ENCODE results near the gene DOK1. TPM values are rescaled to one million over a fixed set of nuclear protein-coding genes. Genes with fewer than 3 reads are reported as not detected.

The DOK1 gene
- total and polyA plus RNA-seq, 4 donors: 7.5 to 14.5 (median 12.6) TPM

DNA sequence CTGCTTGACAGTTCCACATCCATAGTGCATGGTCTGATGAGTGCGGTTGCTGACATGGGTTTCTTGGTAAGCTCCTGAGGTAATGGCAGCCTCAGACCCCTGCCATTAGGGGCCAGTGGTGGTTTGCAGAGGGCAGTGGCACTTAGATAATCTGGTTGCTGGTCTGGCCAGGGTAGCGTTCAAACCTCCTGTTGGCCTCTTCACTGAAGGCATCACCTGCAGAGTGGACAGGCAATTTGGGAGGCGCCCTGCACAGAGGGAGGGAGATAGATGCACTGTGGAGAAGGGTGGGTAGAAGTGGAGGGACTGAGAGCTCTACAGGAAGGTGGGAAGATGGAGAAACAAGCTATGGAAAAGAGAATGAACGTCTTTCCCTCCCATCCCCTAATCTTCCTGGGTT, 21.1 kb upstream of the DOK1 start:
- WGBS (ENCODE audit: insufficient coverage): 95% methylated on average over 2 of the region's 4 CpGs
- DNase-seq (ENCODE audit: low read depth in 4 of 6, low spot score in 6 of 6): no peak
- no peak overlapping the region for H3K4me3 ChIP-seq (ENCODE audit: low read depth, low read length)

DNA sequence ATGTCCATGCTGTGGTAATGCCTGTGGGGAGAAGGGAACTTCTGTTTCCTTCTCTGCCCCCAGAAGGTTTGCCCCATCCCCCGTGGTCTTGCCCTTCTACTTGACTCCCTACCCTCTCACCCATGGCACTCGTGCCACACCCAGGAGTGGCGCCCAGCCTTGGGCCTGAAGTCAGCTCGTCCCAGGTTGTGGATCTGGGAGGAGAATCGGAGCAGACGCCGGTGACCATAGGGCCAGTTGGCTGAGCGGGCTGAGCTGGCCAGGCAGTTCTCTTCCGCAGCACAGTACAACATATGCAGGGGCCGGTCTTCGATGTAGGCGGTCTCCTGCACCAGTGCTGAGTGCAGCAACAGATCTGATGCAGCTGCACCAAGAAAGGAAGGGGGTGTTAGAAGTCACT, 20.1 kb upstream of the DOK1 start:
- Histone ChIP-seq H3K4me1 (ENCODE audit: control insufficient read depth, insufficient read depth, low read length) (peaks cover 14% of the 10 kb centered on the region), H3K27me3 (ENCODE audit: control insufficient read depth, insufficient read depth, low read length) (no peaks in the 10 kb centered on the region), H3K4me3 (ENCODE audit: low read depth, low read length) (no peak overlapping the region), H3K27ac (ENCODE audit: low read depth, low read length) (no peak overlapping the region), H3K36me3 (ENCODE audit: control insufficient read depth, insufficient read depth, low read length) (peaks cover 49% of the 10 kb centered on the region), H3K9me3 (ENCODE audit: control insufficient read depth, insufficient read depth, low read length) (no peaks in the 10 kb centered on the region)
- 89% methylated on average over 9 of the region's 12 CpGs for WGBS (ENCODE audit: insufficient coverage)
- no peak for DNase-seq (ENCODE audit: low read depth in 4 of 6, low spot score in 6 of 6)

More for the DNA sequence above, 21.1 kb upstream of the DOK1 start:
- Histone ChIP-seq H3K4me1 (ENCODE audit: control insufficient read depth, insufficient read depth, low read length) (peaks cover 22% of the 10 kb centered on the region), H3K36me3 (ENCODE audit: control insufficient read depth, insufficient read depth, low read length) (peaks cover 51% of the 10 kb centered on the region), H3K9me3 (ENCODE audit: control insufficient read depth, insufficient read depth, low read length) (no peaks in the 10 kb centered on the region), H3K27ac (ENCODE audit: low read depth, low read length) (no peak overlapping the region), H3K27me3 (ENCODE audit: control insufficient read depth, insufficient read depth, low read length) (no peaks in the 10 kb centered on the region)

DNA sequence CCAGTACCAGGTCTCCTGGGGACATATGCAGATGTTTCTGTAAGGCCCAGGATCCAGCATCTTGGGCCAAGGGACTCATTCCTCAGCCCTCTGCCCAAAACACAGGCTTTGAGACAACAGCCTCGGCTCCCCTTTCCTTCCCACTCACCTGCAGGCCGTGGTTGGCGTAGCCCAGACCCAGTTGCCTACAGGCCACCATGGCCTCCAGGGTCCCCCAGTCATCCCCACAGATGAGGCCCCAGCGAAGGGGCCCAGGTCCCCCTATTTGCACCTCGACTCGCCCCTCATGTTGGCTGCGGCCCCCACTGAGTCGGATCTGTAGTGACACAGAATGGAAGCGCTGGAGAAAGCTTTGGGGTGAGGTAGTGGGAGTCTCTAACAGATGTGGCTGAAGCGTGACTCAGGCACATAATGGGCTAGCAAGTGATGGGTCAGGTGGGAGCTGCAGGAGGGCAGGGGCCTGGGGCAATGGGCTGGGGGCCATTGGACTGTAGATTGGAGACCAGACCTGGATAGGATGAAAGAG, 19.0 kb upstream of the DOK1 start:
- H3K4me3 ChIP-seq (ENCODE audit: low read depth, low read length): no peak overlapping the region
- H3K4me1 ChIP-seq (ENCODE audit: control insufficient read depth, insufficient read depth, low read length): peaks cover 13% of the 10 kb centered on the region
- H3K27ac ChIP-seq (ENCODE audit: low read depth, low read length): no peak overlapping the region
- no peaks in the 10 kb centered on the region for H3K27me3 ChIP-seq (ENCODE audit: control insufficient read depth, insufficient read depth, low read length)
- no peaks in the 10 kb centered on the region for H3K9me3 ChIP-seq (ENCODE audit: control insufficient read depth, insufficient read depth, low read length)
- peaks cover 52% of the 10 kb centered on the region for H3K36me3 ChIP-seq (ENCODE audit: control insufficient read depth, insufficient read depth, low read length)
- DNase-seq (ENCODE audit: low read depth in 4 of 6, low spot score in 6 of 6): no peak
- WGBS (ENCODE audit: insufficient coverage): 92% methylated on average over 10 of the region's 10 CpGs

DNA sequence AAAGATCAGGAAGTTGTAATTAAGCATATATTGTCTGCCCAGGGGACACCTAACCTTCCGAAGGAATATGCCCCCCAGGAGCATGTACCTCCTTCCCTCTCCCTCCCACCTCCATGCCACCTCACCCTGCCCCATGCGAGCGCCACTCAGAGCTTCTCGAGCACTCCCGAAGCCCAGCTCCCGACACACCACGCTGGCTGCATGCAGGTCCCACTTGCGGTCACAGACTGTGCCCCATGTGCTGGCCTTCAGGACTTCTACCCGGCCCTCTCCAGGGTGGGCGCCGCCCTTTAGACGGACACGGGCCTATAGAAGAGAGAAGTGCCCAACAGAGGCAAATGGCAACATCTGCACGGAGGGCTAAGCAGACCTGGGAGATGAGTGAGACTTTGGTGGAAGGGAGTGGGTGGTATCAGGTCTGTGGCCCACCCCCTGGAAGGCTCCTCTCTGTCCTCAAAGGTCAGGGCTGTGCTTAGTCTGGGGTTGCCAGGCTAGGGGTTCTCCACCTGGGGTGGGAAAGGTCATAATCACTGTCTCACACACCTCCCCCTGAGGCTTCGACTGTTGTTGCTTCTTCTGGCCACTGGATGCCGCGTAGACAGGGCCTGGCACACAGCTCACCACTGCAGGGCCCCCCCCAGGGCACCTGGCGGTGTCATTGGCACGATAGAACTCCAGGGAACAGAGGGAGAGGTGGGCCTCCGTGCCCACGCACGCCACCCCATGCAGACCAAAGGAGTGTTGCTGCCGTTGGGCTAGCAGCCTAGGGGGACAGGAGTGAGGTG, 18.2 kb upstream of the DOK1 start:
- H3K4me1 ChIP-seq (ENCODE audit: control insufficient read depth, insufficient read depth, low read length): peaks cover 4% of the 10 kb centered on the region
- no peak overlapping the region for H3K27ac ChIP-seq (ENCODE audit: low read depth, low read length)
- no peak overlapping the region for H3K4me3 ChIP-seq (ENCODE audit: low read depth, low read length)
- 90% methylated on average over 21 of the region's 23 CpGs for WGBS (ENCODE audit: insufficient coverage)
- H3K9me3 ChIP-seq (ENCODE audit: control insufficient read depth, insufficient read depth, low read length): no peaks in the 10 kb centered on the region
- DNase-seq (ENCODE audit: low read depth in 4 of 6, low spot score in 6 of 6): no peak
- H3K36me3 ChIP-seq (ENCODE audit: control insufficient read depth, insufficient read depth, low read length): peaks cover 51% of the 10 kb centered on the region
- H3K27me3 ChIP-seq (ENCODE audit: control insufficient read depth, insufficient read depth, low read length): no peaks in the 10 kb centered on the region

DNA sequence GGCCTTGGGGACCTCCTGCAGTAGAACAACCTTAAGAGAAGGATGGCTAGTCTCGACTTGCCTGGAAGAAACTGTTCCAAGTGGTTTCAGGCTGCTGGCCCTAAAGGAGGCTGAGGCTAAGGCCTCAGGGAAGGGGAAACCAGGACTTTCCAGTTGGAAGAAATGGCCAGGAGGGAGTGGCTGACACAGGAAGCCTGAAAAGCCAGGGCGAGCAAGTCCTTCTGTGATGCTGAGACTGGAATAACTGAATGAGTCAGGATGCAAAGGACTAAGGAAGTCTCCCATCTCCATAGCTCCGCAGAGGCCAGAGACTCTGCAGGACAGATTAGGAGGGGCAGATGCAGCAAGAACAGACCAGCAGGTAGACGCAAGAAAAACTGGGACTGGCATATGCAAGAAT, 17.4 kb upstream of the DOK1 start:
- 80% methylated on average over 4 of the region's 4 CpGs for WGBS (ENCODE audit: insufficient coverage)
- no peak overlapping the region for H3K4me3 ChIP-seq (ENCODE audit: low read depth, low read length)
- no peak overlapping the region for H3K27ac ChIP-seq (ENCODE audit: low read depth, low read length)
- H3K27me3 ChIP-seq (ENCODE audit: control insufficient read depth, insufficient read depth, low read length): no peaks in the 10 kb centered on the region
- no peak for DNase-seq (ENCODE audit: low read depth in 4 of 6, low spot score in 6 of 6)
- H3K4me1 ChIP-seq (ENCODE audit: control insufficient read depth, insufficient read depth, low read length): no peaks in the 10 kb centered on the region
- no peaks in the 10 kb centered on the region for H3K9me3 ChIP-seq (ENCODE audit: control insufficient read depth, insufficient read depth, low read length)
- peaks cover 47% of the 10 kb centered on the region for H3K36me3 ChIP-seq (ENCODE audit: control insufficient read depth, insufficient read depth, low read length)

DNA sequence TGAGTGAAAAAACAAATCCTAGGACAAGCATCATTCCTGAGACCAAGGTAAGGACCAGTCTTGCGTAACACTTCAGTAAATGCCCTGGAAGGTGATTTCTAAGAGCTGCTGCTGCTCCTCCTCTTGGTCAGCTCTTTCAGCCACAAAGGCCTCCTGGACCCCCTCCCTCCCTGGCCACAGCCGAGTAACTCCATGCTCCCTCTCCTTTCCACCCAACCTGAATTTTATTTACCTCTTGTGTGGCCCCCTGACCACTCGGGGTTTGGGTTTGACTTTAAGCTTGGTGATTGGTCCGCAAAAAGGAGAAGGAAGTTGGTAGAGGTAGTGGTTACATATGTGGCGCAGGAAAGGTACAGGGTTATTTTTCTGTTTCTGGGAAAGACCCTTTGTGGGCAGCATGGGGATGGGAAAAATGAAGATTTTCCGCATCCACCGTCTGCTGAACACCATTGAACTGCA, 15.6 kb upstream of the DOK1 start:
- 85% methylated on average over 6 of the region's 7 CpGs for WGBS (ENCODE audit: insufficient coverage)
- no peaks in the 10 kb centered on the region for H3K9me3 ChIP-seq (ENCODE audit: control insufficient read depth, insufficient read depth, low read length)
- H3K27me3 ChIP-seq (ENCODE audit: control insufficient read depth, insufficient read depth, low read length): no peaks in the 10 kb centered on the region
- no peak overlapping the region for H3K27ac ChIP-seq (ENCODE audit: low read depth, low read length)
- no peaks in the 10 kb centered on the region for H3K4me1 ChIP-seq (ENCODE audit: control insufficient read depth, insufficient read depth, low read length)
- no peak overlapping the region for H3K4me3 ChIP-seq (ENCODE audit: low read depth, low read length)
- H3K36me3 ChIP-seq (ENCODE audit: control insufficient read depth, insufficient read depth, low read length): peaks cover 31% of the 10 kb centered on the region
- no peak for DNase-seq (ENCODE audit: low read depth in 4 of 6, low spot score in 6 of 6)

DNA sequence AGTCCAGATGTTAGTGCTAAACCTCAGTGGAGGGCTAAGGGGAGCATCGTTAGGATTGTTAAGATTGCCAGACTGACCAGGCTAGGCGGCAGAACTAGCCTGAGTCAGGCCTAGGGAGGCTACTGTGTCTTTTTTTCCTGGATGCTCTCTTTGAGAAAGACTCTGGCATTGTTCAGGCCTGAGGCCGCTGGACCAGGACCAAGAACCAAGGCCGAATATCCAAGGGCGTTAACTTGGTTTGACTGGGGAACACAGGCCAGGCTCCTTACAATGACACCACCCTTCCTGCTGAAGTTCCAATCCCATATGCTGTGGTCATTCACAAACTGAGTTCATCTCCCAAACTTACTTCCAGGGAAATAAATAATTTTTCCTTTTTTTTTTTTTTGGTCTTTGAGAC, 14.2 kb upstream of the DOK1 start:
- Histone ChIP-seq H3K9me3 (ENCODE audit: control insufficient read depth, insufficient read depth, low read length) (no peaks in the 10 kb centered on the region), H3K36me3 (ENCODE audit: control insufficient read depth, insufficient read depth, low read length) (peaks cover 17% of the 10 kb centered on the region), H3K4me1 (ENCODE audit: control insufficient read depth, insufficient read depth, low read length) (no peaks in the 10 kb centered on the region), H3K4me3 (ENCODE audit: low read depth, low read length) (no peak overlapping the region), H3K27ac (ENCODE audit: low read depth, low read length) (no peak overlapping the region), H3K27me3 (ENCODE audit: control insufficient read depth, insufficient read depth, low read length) (no peaks in the 10 kb centered on the region)
- DNase-seq (ENCODE audit: low read depth in 4 of 6, low spot score in 6 of 6): no peak
- 76% methylated on average over 5 of the region's 5 CpGs for WGBS (ENCODE audit: insufficient coverage)

DNA sequence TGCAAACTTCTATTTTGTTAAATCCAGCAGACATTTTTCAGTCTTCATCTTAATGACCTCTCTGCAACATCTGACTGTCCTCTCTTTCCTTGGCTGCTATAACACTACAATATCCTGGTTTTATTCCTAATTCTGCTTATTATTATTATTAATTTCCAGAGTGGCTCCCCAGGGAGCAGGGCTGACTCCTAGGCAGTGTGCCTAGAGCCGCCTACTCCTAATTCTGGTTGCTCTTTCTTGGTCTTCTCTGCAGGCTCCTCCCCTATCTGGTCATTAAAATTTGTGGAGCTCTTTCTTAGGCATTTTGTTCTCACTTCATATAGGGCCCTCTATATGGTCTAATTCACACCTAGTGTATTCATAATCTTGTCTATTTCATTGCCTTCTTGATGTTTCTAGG, 11.5 kb upstream of the DOK1 start:
- Histone ChIP-seq H3K4me1 (ENCODE audit: control insufficient read depth, insufficient read depth, low read length) (no peaks in the 10 kb centered on the region), H3K27ac (ENCODE audit: low read depth, low read length) (no peak overlapping the region), H3K27me3 (ENCODE audit: control insufficient read depth, insufficient read depth, low read length) (no peaks in the 10 kb centered on the region), H3K36me3 (ENCODE audit: control insufficient read depth, insufficient read depth, low read length) (peaks cover 3% of the 10 kb centered on the region), H3K9me3 (ENCODE audit: control insufficient read depth, insufficient read depth, low read length) (no peaks in the 10 kb centered on the region), H3K4me3 (ENCODE audit: low read depth, low read length) (no peak overlapping the region)
- 100% methylated on average over 1 of the region's 1 CpG for WGBS (ENCODE audit: insufficient coverage)
- no peak for DNase-seq (ENCODE audit: low read depth in 4 of 6, low spot score in 6 of 6)

DNA sequence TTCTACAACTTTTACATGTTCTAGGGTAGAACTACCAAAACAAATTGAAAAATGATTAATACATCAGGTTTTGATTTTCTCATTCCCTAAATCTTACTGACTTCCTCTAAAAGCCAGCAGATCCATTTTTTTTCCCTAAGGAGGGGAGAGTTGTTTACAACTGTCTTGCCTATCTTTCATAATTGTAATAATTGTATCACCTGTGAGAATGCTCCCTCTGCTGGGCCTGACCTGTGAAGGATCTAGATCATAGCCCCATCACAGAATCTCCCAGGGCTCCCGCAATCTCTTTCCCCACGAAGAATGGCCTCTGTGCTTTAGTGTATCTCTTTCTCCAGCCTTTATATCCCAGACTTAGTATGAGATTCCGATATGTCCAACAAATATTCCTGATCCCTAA, 9.9 kb upstream of the DOK1 start:
- Histone ChIP-seq H3K36me3 (ENCODE audit: control insufficient read depth, insufficient read depth, low read length) (peaks cover 5% of the 10 kb centered on the region), H3K4me3 (ENCODE audit: low read depth, low read length) (no peak overlapping the region), H3K4me1 (ENCODE audit: control insufficient read depth, insufficient read depth, low read length) (peaks cover 13% of the 10 kb centered on the region), H3K27ac (ENCODE audit: low read depth, low read length) (no peak overlapping the region), H3K27me3 (ENCODE audit: control insufficient read depth, insufficient read depth, low read length) (peaks cover 3% of the 10 kb centered on the region), H3K9me3 (ENCODE audit: control insufficient read depth, insufficient read depth, low read length) (no peaks in the 10 kb centered on the region)
- no peak for DNase-seq (ENCODE audit: low read depth in 4 of 6, low spot score in 6 of 6)
- 95% methylated on average over 3 of the region's 3 CpGs for WGBS (ENCODE audit: insufficient coverage)

DNA sequence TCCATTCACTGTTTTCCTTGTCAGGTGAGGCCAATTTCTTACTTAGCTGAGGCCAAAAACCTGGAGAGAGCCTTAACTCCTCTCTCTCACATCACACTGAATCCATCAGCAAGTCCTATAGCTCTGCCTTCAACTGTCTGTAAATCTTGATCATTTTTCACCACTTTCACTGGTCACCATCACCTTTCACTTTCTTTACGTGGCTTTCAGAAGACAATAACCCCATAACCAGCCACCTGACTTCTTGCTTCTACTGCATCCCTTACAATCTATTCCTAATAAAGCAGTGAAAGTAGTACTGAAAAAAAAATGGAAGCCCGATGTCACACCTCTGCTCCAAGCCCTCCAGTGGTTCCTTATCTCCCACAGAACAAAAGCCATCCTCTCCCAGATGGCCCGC, 8.5 kb upstream of the DOK1 start:
- 75% methylated on average over 1 of the region's 3 CpGs for WGBS (ENCODE audit: insufficient coverage)
- no peak for DNase-seq (ENCODE audit: low read depth in 4 of 6, low spot score in 6 of 6)
- H3K9me3 ChIP-seq (ENCODE audit: control insufficient read depth, insufficient read depth, low read length): no peaks in the 10 kb centered on the region
- peaks cover 20% of the 10 kb centered on the region for H3K4me1 ChIP-seq (ENCODE audit: control insufficient read depth, insufficient read depth, low read length)
- no peak overlapping the region for H3K27ac ChIP-seq (ENCODE audit: low read depth, low read length)
- H3K27me3 ChIP-seq (ENCODE audit: control insufficient read depth, insufficient read depth, low read length): peaks cover 3% of the 10 kb centered on the region
- no peak overlapping the region for H3K4me3 ChIP-seq (ENCODE audit: low read depth, low read length)
- H3K36me3 ChIP-seq (ENCODE audit: control insufficient read depth, insufficient read depth, low read length): peaks cover 6% of the 10 kb centered on the region

All from spinal cord (tissue), 10 donors.